HTERT RPE-1 (cell line): ENCODE measurements around the gene MX2.
"Not testable (repeated sequence)": the region's sequence is repeated elsewhere in the genome, so short reads cannot be mapped to it uniquely, and the experiment has no call there.

Experiments
- in situ Hi-C: fragments of 300-500 bp; cut with MboI; formaldehyde crosslinking; loops from 4 replicates; pipeline ENCODE4 v1.14.3; 2020; ENCODE audit warnings: low sequenced_read_pairs

MX2 gene

GRCh38 chr21:41333752-41334151, 28.1 kb upstream of the MX2 start:
- in situ Hi-C loops: no loop called here

- in situ Hi-C loops: no loop called here
Observed at GRCh38 chr21:41337515-41337914, 24.3 kb upstream of the MX2 start.

- in situ Hi-C loops: no loop called here
Observed at GRCh38 chr21:41338455-41338854, 23.4 kb upstream of the MX2 start.

GRCh38 chr21:41342035-41342434, 19.8 kb upstream of the MX2 start:
- in situ Hi-C loops: no loop called here

- in situ Hi-C loops: no loop called here
Observed at GRCh38 chr21:41344146-41344545, 17.7 kb upstream of the MX2 start.

GRCh38 chr21:41345356-41345755, 16.5 kb upstream of the MX2 start:
- in situ Hi-C loops: no loop called here

GRCh38 chr21:41345934-41346685, 15.7 kb upstream of the MX2 start:
- in situ Hi-C loops: no loop called here

- in situ Hi-C loops: no loop called here
Observed at GRCh38 chr21:41346758-41347157, 15.1 kb upstream of the MX2 start.

- in situ Hi-C loops: no loop called here
Observed at GRCh38 chr21:41348434-41348833, 13.4 kb upstream of the MX2 start.

- in situ Hi-C loops: no loop called here
Observed at GRCh38 chr21:41349126-41349525, 12.7 kb upstream of the MX2 start.

- in situ Hi-C loops: no loop called here
Observed at GRCh38 chr21:41349619-41350390, 12.0 kb upstream of the MX2 start.

GRCh38 chr21:41350436-41351155, 11.2 kb upstream of the MX2 start:
- in situ Hi-C loops: no loop called here

- in situ Hi-C loops: no loop called here
Observed at GRCh38 chr21:41357546-41357945, 4.3 kb upstream of the MX2 start.

GRCh38 chr21:41358193-41359166, 3.3 kb upstream of the MX2 start:
- in situ Hi-C loops: no loop called here

- in situ Hi-C loops: no loop called here
Observed at GRCh38 chr21:41359286-41359685, 2.5 kb upstream of the MX2 start.

GRCh38 chr21:41359754-41360071, 2.1 kb upstream of the MX2 start:
- in situ Hi-C loops: not testable (repeated sequence)

GRCh38 chr21:41360072-41360821, 1.6 kb upstream of the MX2 start:
- in situ Hi-C loops: no loop called here

- in situ Hi-C loops: no loop called here
Observed at GRCh38 chr21:41361053-41361785, 608 bp upstream of the MX2 start.

- in situ Hi-C loops: no loop called here
Observed at GRCh38 chr21:41362605-41363369, 960 bp downstream of the MX2 start.
